Psoas muscle (tissue), 8 donors: ENCODE measurements around the gene OR8B4. TPM values are rescaled to one million over a fixed set of nuclear protein-coding genes. Genes with fewer than 3 reads are reported as not detected.
"Not testable (repeated sequence)": the region's sequence is repeated elsewhere in the genome, so short reads cannot be mapped to it uniquely, and the experiment has no call there.

ENCODE experiments used
- ATAC-seq, 4 donors: fragments of 200-7000 bp; cut with Tn5 transposase; one replicate each; pipeline ENCODE4 v1.9.1; 2020; ENCODE audit warnings: moderate library complexity in 3 of 4, mild to moderate bottlenecking in 2 of 4
- DNase-seq, 2 donors: peaks; one replicate each; pipeline ENCODE4 v3.0.0-alpha.2; 2020
- H3K27ac ChIP-seq: fragments of 200-600 bp; one replicate; pipeline ENCODE4 v1.8.0; 2022
- H3K27me3 ChIP-seq, 3 donors: fragments of 200-600 bp in 1 of 3; one replicate each; pipeline versions ENCODE4 v1.6.1 to v1.8.0; 2013 to 2022; ENCODE audit warnings: low read length in 2 of 3, mild to moderate bottlenecking in 2 of 3, moderate library complexity in 1 of 3; ENCODE audit not compliant: insufficient read depth in 3 of 3
- H3K36me3 ChIP-seq, 2 donors: fragments of 200-600 bp in 1 of 2; one replicate each; pipeline versions ENCODE4 v1.6.1 to v1.8.0; 2013 to 2022; ENCODE audit warnings: low read depth in 1 of 2, mild to moderate bottlenecking in 1 of 2, moderate library complexity in 1 of 2; ENCODE audit not compliant: insufficient read depth in 1 of 2
- H3K4me1 ChIP-seq: fragments of 200-600 bp; one replicate; pipeline ENCODE4 v1.8.0; 2022
- H3K4me3 ChIP-seq: fragments of 200-600 bp; one replicate; pipeline ENCODE4 v1.8.0; 2022; ENCODE audit warnings: mild to moderate bottlenecking
- H3K9me3 ChIP-seq: fragments of 200-600 bp; one replicate; pipeline ENCODE4 v1.8.0; 2022
- CTCF ChIP-seq: fragments of 200-600 bp; IDR thresholded peaks from one replicate; pipeline ENCODE4 v1.8.0; 2022; ENCODE audit warnings: antibody characterized with exemption
- WGBS, 3 donors: extraction: QIAGEN DNeasy Blood & Tissue Kit; methylation state at CpG; one replicate each; pipeline versions ENCODE4 v1.1.6 to v1.1.7; 2013; 5-methylcytosine and 5-hydroxymethylcytosine counted together
- intact Hi-C, 2 donors: fragments of 100-400 bp; cut with DNase I; formaldehyde crosslinking; loops; one replicate each; pipeline versions ENCODE4 v1.11.0 to v1.14.2; 2022
- polyA plus RNA-seq, 3 donors: library from polyadenylated mRNA; stranded (reverse); fragments of 200-250 nt; gene quantifications; one replicate each; pipeline ENCODE4 v1.2.3, GENCODE V29; 2013
- total RNA-seq, 4 donors: library from RNA; stranded (reverse); fragmentation: NEBNext Ultra II Directional in 2 of 4; extraction: Animal tissue kit (Norgen Biotek cat#: 25700) in 2 of 4; gene quantifications; one replicate each; pipeline versions ENCODE4 v1.2.1 to v1.2.4, GENCODE V29; 2021 to 2023
- donor health status: healthy with polysubstance abuse.
- donor health status: DM: no; HTN: no; CAD: no; lungs with moderate emphysema.
- donor health status: Bipolar disorder and iron deficiency.
- donor health status: healthy.
- donor health status: DM: yes; HTN: yes; CAD: no.
- donor health status: DM: no; HTN: no; CAD: no.
- donor health status: DM: no; HTN: no; CAD: no.
- donor health status: DM: yes; HTN: yes; CAD: no.

Gene OR8B4
- total and polyA plus RNA-seq, 7 donors = not detected

GRCh38 chr11:124384399-124384798 is 40.3 kb downstream of the OR8B4 start, which contains the start of gene OR8B2:
Gene OR8B2 (minus strand): TSS chr11:124384499. CDS start chr11:124383343, 1,156 bp downstream.
- H3K36me3 ChIP-seq = no peaks in the 10 kb centered on the region
- no peak within 1 kb of the TSS for H3K4me3 ChIP-seq
- H3K27ac ChIP-seq = no peak within 1 kb of the TSS
- intact Hi-C loops = no loop called here
- DNase-seq (no peak), ATAC-seq (no peak)
- H3K27me3 ChIP-seq = no peaks in the 10 kb centered on the region
- no peaks in the 10 kb centered on the region for H3K4me1 ChIP-seq
- WGBS, 3 donors = 66 to 72% (median 69%) methylated on average over 2 of the region's 2 CpGs
- no peaks in the 10 kb centered on the region for H3K9me3 ChIP-seq
- TF ChIP-seq CTCF = no peak

GRCh38 chr11:124382857-124383256 is 41.8 kb downstream of the OR8B4 start:
- H3K9me3 ChIP-seq, ATAC-seq, DNase-seq, H3K27ac ChIP-seq, H3K36me3 ChIP-seq, H3K4me3 ChIP-seq, intact Hi-C loops, H3K4me1 ChIP-seq, H3K27me3 ChIP-seq: not testable (repeated sequence)
- 83 to 95% (median 89%) methylated on average over 4 of the region's 6 CpGs for WGBS, 3 donors

GRCh38 chr11:124380585-124380984 is 44.1 kb downstream of the OR8B4 start:
- WGBS, 3 donors = 90 to 96% (median 94%) methylated on average over 2 of the region's 2 CpGs
- ATAC-seq = no peak
- H3K27ac ChIP-seq = no peak overlapping the region
- H3K4me1 ChIP-seq = no peaks in the 10 kb centered on the region
- no peak for DNase-seq
- intact Hi-C loops = no loop called here
- no peaks in the 10 kb centered on the region for H3K27me3 ChIP-seq
- no peaks in the 10 kb centered on the region for H3K36me3 ChIP-seq
- no peak overlapping the region for H3K4me3 ChIP-seq
- no peak for TF ChIP-seq CTCF
- H3K9me3 ChIP-seq = no peaks in the 10 kb centered on the region

GRCh38 chr11:124376280-124376679 is 48.4 kb downstream of the OR8B4 start:
- no peaks in the 10 kb centered on the region for H3K27me3 ChIP-seq
- no peak overlapping the region for H3K27ac ChIP-seq
- H3K36me3 ChIP-seq = no peaks in the 10 kb centered on the region
- DNase-seq (no peak), ATAC-seq (no peak)
- no peak for TF ChIP-seq CTCF
- H3K4me3 ChIP-seq = no peak overlapping the region
- intact Hi-C loops = no loop called here
- H3K9me3 ChIP-seq = peaks cover 3% of the 10 kb centered on the region
- no peaks in the 10 kb centered on the region for H3K4me1 ChIP-seq
- 83 to 88% (median 88%) methylated on average over 3 of the region's 3 CpGs for WGBS, 3 donors

Other genes with a start within 250 kb of the OR8B4 start
- not detected for gene OR10D3, start 241.5 kb downstream of the OR8B4 start, total RNA-seq
- not detected for gene OR10D3, start 241.5 kb downstream of the OR8B4 start, polyA plus RNA-seq
- gene OR8G1, start 183.8 kb downstream of the OR8B4 start, total RNA-seq = not detected
- not detected for gene OR8G1, start 183.8 kb downstream of the OR8B4 start, polyA plus RNA-seq
- not detected for gene OR8G5, start 168.5 kb downstream of the OR8B4 start, total RNA-seq
- not detected for gene OR8G5, start 168.5 kb downstream of the OR8B4 start, polyA plus RNA-seq
- not detected for gene OR8D1, start 110.9 kb downstream of the OR8B4 start, total RNA-seq
- gene OR8D1, start 110.9 kb downstream of the OR8B4 start, polyA plus RNA-seq = not detected
- gene OR8D2, start 104.7 kb downstream of the OR8B4 start, total RNA-seq = not detected
- gene OR8D2, start 104.7 kb downstream of the OR8B4 start, polyA plus RNA-seq = not detected
- not detected for gene OR8B2, start 40.4 kb downstream of the OR8B4 start, total RNA-seq
- not detected for gene OR8B2, start 40.4 kb downstream of the OR8B4 start, polyA plus RNA-seq
- not detected for gene OR8B3, start 25.8 kb downstream of the OR8B4 start, total RNA-seq
- not detected for gene OR8B3, start 25.8 kb downstream of the OR8B4 start, polyA plus RNA-seq
- gene OR8B8, start 20.8 kb upstream of the OR8B4 start, total RNA-seq = not detected
- not detected for gene OR8B8, start 20.8 kb upstream of the OR8B4 start, polyA plus RNA-seq
- gene OR8B12, start 118.8 kb upstream of the OR8B4 start, total RNA-seq = not detected
- not detected for gene OR8B12, start 118.8 kb upstream of the OR8B4 start, polyA plus RNA-seq
- not detected for gene OR8A1, start 145.1 kb upstream of the OR8B4 start, total RNA-seq
- not detected for gene OR8A1, start 145.1 kb upstream of the OR8B4 start, polyA plus RNA-seq
- gene PANX3, start 186.6 kb upstream of the OR8B4 start, total RNA-seq = not detected
- gene PANX3, start 186.6 kb upstream of the OR8B4 start, polyA plus RNA-seq = not detected
- 10 to 100 TPM; 24.2 to 32.3 (median 27.4) TPM for gene TBRG1, start 198.0 kb upstream of the OR8B4 start, total RNA-seq
- 10 to 100 TPM; 29.4 to 99.3 (median 45.7) TPM for gene TBRG1, start 198.0 kb upstream of the OR8B4 start, polyA plus RNA-seq
- 10 to 100 TPM; 15.7 to 21.8 (median 19.1) TPM for gene SIAE, start 248.9 kb upstream of the OR8B4 start, total RNA-seq
- gene SIAE, start 248.9 kb upstream of the OR8B4 start, polyA plus RNA-seq = 10 to 100 TPM in 2 of 3 donors, 1 to 10 TPM in 1; 9.1 to 15.7 (median 12.8) TPM
- 1 to 10 TPM in 1 of 4 donors, under 1 TPM in 3; 0.32 to 1.1 (median 0.73) TPM for gene SPA17, start 249.0 kb upstream of the OR8B4 start, total RNA-seq
- 1 to 10 TPM in 2 of 3 donors, under 1 TPM in 1; 0.87 to 3.6 (median 2.8) TPM for gene SPA17, start 249.0 kb upstream of the OR8B4 start, polyA plus RNA-seq